ENCODE data around the gene PROCA1.
A peak's percentile ranks its signal among the peaks of the same experiment; 100 is the strongest.
"Not testable (repeated sequence)": the region's sequence is repeated elsewhere in the genome, so short reads cannot be mapped to it uniquely, and the experiment has no call there.

PROCA1 gene

GRCh38 chr17:28726627-28727491 is 15.2 kb upstream of the PROCA1 start:
- DNase-seq (ENCODE audit: insufficient read length, low spot score) = peak; percentile 81
- FAIRE-seq = peak; percentile 88
- TF ChIP-seq POLR2A (IDR thresholded peaks at IDR 0.05; ENCODE audit: low read depth, low read length) = 0 out of 2 replicates have a peak, but pooled peaks have one; percentile 39
- no peak for TF ChIP-seq PAX5 (IDR thresholded peaks at IDR 0.05; ENCODE audit: insufficient read depth, low read length, severe bottlenecking)
- TF ChIP-seq SPI1 (IDR thresholded peaks at IDR 0.05; ENCODE audit: low read depth, low read length) = no peak
- TF ChIP-seq TAF1 (IDR thresholded peaks at IDR 0.05; ENCODE audit: low read depth, low read length) = no peak; the same call in none of the 2 replicates
- peak; percentile 46; the same call in 1 of the 2 replicates for TF ChIP-seq POU2F2 (IDR thresholded peaks at IDR 0.05; ENCODE audit: low read depth, low read length)
- TF ChIP-seq POLR2AphosphoS5 (IDR thresholded peaks at IDR 0.05; ENCODE audit: low read depth, low read length) = peak; percentile 52; the same call in 1 of the 2 replicates

- TF ChIP-seq SPI1 (IDR thresholded peaks at IDR 0.05; ENCODE audit: low read depth, low read length) (no peak), POLR2AphosphoS5 (IDR thresholded peaks at IDR 0.05; ENCODE audit: low read depth, low read length) (no peak)
- FAIRE-seq = no peak
- DNase-seq (ENCODE audit: insufficient read length, low spot score) = peak; percentile 73
These were observed 14.5 kb upstream of the PROCA1 start, which contains the start of gene TLCD1 for GRCh38 chr17:28726226-28726626. Gene TLCD1 (minus strand): TSS chr17:28726233. CDS start chr17:28726097, 136 bp downstream.

DNA sequence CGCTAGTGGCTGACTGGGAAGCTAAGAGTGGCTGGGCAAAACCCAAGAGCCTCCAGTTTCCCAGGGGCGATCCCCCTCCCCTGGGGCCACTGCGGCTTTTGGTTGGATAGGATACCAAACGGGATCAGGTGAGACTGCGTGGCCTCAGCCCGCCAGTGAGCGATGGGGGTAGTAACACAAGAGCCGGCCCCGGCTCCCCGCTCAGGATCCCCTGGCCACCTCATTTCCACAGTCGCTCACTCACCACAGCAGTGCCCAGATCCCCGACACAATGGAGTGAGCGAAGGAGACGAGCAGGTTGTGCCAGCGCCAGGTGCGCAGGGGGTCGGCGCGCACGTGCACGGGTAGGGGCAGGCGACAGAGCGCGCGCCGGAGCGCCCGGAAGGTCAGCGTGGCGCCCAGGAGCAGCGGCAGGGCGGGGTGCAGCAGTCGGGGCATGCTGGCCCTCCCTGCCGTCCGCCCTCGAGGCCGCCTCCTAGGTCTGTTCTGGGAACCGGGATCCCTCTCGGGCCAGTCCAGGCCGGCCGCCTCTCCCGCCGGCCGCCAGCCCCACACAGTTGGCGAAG is 14.1 kb upstream of the PROCA1 start:
- peak; percentile 77 for FAIRE-seq
- DNase-seq (ENCODE audit: insufficient read length, low spot score) = no peak
- TF ChIP-seq SPI1 (IDR thresholded peaks at IDR 0.05; ENCODE audit: low read depth, low read length) = no peak
- TF ChIP-seq POLR2A (IDR thresholded peaks at IDR 0.05; ENCODE audit: low read depth, low read length) = peak; percentile 35; the same call in 1 of the 2 replicates
- no peak; the same call in 1 of the 2 replicates for TF ChIP-seq TAF1 (IDR thresholded peaks at IDR 0.05; ENCODE audit: low read depth, low read length)
- no peak for TF ChIP-seq PAX5 (IDR thresholded peaks at IDR 0.05; ENCODE audit: insufficient read depth, low read length, severe bottlenecking)
- peak; percentile 70; the same call in 1 of the 2 replicates for TF ChIP-seq POU2F2 (IDR thresholded peaks at IDR 0.05; ENCODE audit: low read depth, low read length)
- TF ChIP-seq POLR2AphosphoS5 (IDR thresholded peaks at IDR 0.05; ENCODE audit: low read depth, low read length) = peak; percentile 30; the same call in 1 of the 2 replicates

GRCh38 chr17:28725166-28725659 is 13.5 kb upstream of the PROCA1 start:
- FAIRE-seq (no peak), DNase-seq (ENCODE audit: insufficient read length, low spot score) (no peak)
- TF ChIP-seq PAX5 (IDR thresholded peaks at IDR 0.05; ENCODE audit: insufficient read depth, low read length, severe bottlenecking) (no peak), POU2F2 (IDR thresholded peaks at IDR 0.05; ENCODE audit: low read depth, low read length) (peak; percentile 54; the same call in 1 of the 2 replicates), TAF1 (IDR thresholded peaks at IDR 0.05; ENCODE audit: low read depth, low read length) (no peak), POLR2AphosphoS5 (IDR thresholded peaks at IDR 0.05; ENCODE audit: low read depth, low read length) (peak; percentile 88), SPI1 (IDR thresholded peaks at IDR 0.05; ENCODE audit: low read depth, low read length) (0 out of 2 replicates have a peak, but pooled peaks have one; percentile 4), POLR2A (IDR thresholded peaks at IDR 0.05; ENCODE audit: low read depth, low read length) (peak; percentile 91)

- TF ChIP-seq POLR2A (IDR thresholded peaks at IDR 0.05; ENCODE audit: low read depth, low read length) (peak; percentile 38), POLR2AphosphoS5 (IDR thresholded peaks at IDR 0.05; ENCODE audit: low read depth, low read length) (no peak)
- FAIRE-seq = peak; percentile 85
These were observed 12.9 kb upstream of the PROCA1 start for GRCh38 chr17:28724500-28725165.

DNA sequence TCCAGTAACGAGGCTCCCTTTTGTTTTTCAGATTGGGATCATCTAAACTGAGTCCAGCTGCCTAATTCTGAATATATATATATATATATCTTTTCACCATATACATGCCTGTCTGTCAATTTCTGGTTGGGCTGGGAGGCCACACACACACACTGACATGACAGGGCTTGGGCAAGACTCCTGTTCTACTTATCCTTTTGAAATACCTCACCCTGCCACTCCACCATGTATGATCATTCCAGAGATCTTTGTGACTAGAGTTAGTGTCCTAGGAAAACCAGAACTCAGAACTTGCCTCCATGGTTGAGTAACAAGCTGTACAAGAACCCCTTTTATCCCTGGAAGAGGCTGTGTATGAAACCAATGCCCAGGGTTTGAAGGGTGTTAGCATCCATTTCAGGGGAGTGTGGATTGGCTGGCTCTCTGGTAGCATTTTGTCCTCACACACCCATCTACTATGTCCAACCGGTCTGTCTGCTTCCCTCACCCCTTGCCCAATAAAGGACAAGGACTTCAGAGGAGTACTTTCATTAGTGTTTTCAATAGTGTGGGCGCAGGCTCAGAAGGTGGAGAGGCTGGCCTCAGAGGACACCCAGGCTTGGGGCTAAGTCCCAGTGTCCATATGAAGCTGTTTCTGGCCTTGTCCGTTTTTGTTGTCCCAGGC is 12.3 kb upstream of the PROCA1 start:
- DNase-seq (ENCODE audit: insufficient read length, low spot score); FAIRE-seq: not testable (repeated sequence)
- TF ChIP-seq POU2F2 (IDR thresholded peaks at IDR 0.05; ENCODE audit: low read depth, low read length) = peak; percentile 7; the same call in 1 of the 2 replicates

More at GRCh38 chr17:28724500-28725165, 12.9 kb upstream of the PROCA1 start:
- no peak for DNase-seq (ENCODE audit: insufficient read length, low spot score)

DNA sequence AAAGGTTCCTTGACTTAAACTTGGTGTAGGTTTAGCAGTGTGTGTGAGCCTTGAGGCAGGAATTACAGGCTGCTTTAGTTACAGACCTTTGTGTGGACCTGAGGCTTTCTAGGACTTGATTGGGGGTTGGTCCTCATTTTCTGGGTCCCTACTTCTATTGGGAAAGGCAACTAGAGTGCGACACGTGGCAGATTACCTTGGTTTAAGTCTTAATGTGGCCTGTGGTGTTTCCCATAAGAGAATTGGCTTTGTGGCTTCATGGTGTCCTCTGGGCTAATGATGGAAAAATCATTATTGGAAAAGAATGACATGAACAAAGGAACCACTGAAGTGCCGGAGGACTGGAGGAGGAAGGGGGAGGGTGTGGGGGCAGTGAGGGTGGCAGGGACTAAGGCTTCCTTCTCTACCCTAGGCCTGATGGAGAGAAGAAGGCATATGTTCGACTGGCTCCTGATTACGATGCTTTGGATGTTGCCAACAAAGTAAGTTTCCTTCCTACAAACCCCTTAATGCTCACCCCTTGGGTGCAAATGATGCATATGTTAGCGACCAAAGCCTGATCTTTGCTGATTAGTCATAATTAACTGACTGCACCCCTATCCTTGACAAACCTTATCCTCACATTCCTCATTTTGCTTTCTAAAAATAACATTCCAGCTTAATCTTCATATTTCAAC is 11.6 kb upstream of the PROCA1 start:
- no peak; the same call in 1 of the 2 replicates for TF ChIP-seq POLR2A (IDR thresholded peaks at IDR 0.05; ENCODE audit: low read depth, low read length)
- TF ChIP-seq POU2F2 (IDR thresholded peaks at IDR 0.05; ENCODE audit: low read depth, low read length) = no peak
- no peak for TF ChIP-seq PAX5 (IDR thresholded peaks at IDR 0.05; ENCODE audit: insufficient read depth, low read length, severe bottlenecking)
- no peak for TF ChIP-seq TAF1 (IDR thresholded peaks at IDR 0.05; ENCODE audit: low read depth, low read length)
- no peak for FAIRE-seq
- DNase-seq (ENCODE audit: insufficient read length, low spot score) = no peak

DNA sequence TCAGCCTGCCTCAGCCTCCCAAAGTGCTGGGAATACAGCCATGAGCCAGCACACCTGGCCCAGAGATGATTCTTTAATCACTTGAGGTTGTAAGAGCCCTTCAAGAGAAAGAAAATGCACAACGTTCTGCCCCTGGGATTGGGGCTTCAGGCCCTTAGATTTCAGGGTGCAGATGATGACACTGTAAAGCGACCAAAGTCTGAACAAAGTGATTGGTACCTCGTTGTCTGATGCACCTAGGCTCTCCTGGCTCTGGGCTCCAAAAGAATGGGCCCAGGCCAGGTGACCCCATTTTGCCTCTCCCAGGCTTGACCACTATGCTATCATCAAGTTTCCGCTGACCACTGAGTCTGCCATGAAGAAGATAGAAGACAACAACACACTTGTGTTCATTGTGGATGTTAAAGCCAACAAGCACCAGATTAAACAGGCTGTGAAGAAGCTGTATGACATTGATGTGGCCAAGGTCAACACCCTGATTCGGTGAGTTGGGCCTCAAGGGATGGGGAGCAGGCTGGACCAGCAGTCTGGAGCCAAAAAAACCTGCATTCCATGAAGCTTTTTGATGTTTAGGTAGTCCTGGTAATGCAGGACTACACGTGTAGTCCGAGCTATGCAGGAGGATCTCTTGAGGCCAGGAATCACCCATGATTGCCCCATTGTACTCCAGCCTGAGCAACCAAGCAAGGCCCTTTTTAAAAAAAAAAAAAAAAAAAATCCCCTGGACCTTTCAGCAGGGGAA is 10.9 kb upstream of the PROCA1 start:
- DNase-seq (ENCODE audit: insufficient read length, low spot score) (no peak), FAIRE-seq (no peak)
- TF ChIP-seq POLR2AphosphoS5 (IDR thresholded peaks at IDR 0.05; ENCODE audit: low read depth, low read length) (peak; percentile 74), PAX5 (IDR thresholded peaks at IDR 0.05; ENCODE audit: insufficient read depth, low read length, severe bottlenecking) (no peak)

DNA sequence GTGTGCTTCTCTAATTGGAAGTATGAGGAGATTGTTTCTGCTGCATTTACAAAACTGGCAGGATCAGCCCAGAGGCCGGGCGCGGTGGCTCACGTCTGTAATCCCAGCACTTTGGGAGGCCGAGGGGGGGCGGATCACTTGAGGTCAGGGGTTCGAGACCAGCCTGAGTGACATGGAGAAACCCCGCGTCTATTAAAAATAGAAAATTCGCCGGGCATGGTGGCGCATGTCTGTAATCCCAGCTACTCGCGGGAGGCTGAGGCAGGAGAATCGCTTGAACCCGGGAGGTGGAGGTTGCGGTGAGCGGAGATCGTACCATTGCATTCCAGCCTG is 9.3 kb upstream of the PROCA1 start:
- not testable (repeated sequence) for FAIRE-seq; DNase-seq (ENCODE audit: insufficient read length, low spot score)
